ENCODE measurements around the gene STXBP6.

STXBP6 gene

GRCh38 chr14:25050269-25051150 lies 563 bp upstream of the STXBP6 start:
- DNase-seq, result no peak

GRCh38 chr14:25049093-25049567 lies 817 bp downstream of the STXBP6 start:
- no peak for DNase-seq

- DNase-seq, result no peak
Measured at GRCh38 chr14:25048170-25049016, 1.6 kb downstream of the STXBP6 start.

GRCh38 chr14:25046301-25046943 lies 3.5 kb downstream of the STXBP6 start:
- DNase-seq, result no peak

GRCh38 chr14:25044106-25044698 lies 5.7 kb downstream of the STXBP6 start:
- DNase-seq, result no peak

- DNase-seq, result no peak
Measured at GRCh38 chr14:25042362-25043299, 7.3 kb downstream of the STXBP6 start.

- no peak for DNase-seq
Measured at GRCh38 chr14:25041898-25042297, 8.0 kb downstream of the STXBP6 start.

- no peak for DNase-seq
Measured at GRCh38 chr14:25041484-25041883, 8.5 kb downstream of the STXBP6 start.

- no peak for DNase-seq
Measured at GRCh38 chr14:25039933-25040332, 10.0 kb downstream of the STXBP6 start.

GRCh38 chr14:25038044-25038668 lies 11.8 kb downstream of the STXBP6 start:
- DNase-seq, result no peak

- no peak for DNase-seq
Measured at GRCh38 chr14:25037032-25037431, 12.9 kb downstream of the STXBP6 start.

GRCh38 chr14:25034803-25035681 lies 14.9 kb downstream of the STXBP6 start:
- DNase-seq, result no peak

GRCh38 chr14:25033358-25033757 lies 16.6 kb downstream of the STXBP6 start:
- DNase-seq, result no peak

- DNase-seq, result no peak
Measured at GRCh38 chr14:25032092-25032784, 17.7 kb downstream of the STXBP6 start.

- no peak for DNase-seq
Measured at GRCh38 chr14:25026476-25027137, 23.3 kb downstream of the STXBP6 start.

- no peak for DNase-seq
Measured at GRCh38 chr14:25019892-25020291, 30.1 kb downstream of the STXBP6 start.

- no peak for DNase-seq
Measured at GRCh38 chr14:25017562-25017961, 32.4 kb downstream of the STXBP6 start.

GRCh38 chr14:25015761-25016160 lies 34.2 kb downstream of the STXBP6 start:
- DNase-seq, result no peak

- no peak for DNase-seq
Measured at GRCh38 chr14:25014440-25014839, 35.5 kb downstream of the STXBP6 start.

All from cerebellar nuclear complex (tissue), 1 donor.